NK-92 treated with Interleukin-12 subunit alpha and Interleukin-12 subunit beta, amount 100 ng/mL, for 24 hours (cell line): ENCODE results near the gene IRF8.
A peak's percentile ranks its signal among the peaks of the same experiment; 100 is the strongest.
"Not testable (repeated sequence)": the region's sequence is repeated elsewhere in the genome, so short reads cannot be mapped to it uniquely, and the experiment has no call there.

Source experiments
- DNase-seq: peaks from one replicate; lab custom pipeline; 2025; lab: John Stamatoyannopoulos, UW

The IRF8 gene

DNA sequence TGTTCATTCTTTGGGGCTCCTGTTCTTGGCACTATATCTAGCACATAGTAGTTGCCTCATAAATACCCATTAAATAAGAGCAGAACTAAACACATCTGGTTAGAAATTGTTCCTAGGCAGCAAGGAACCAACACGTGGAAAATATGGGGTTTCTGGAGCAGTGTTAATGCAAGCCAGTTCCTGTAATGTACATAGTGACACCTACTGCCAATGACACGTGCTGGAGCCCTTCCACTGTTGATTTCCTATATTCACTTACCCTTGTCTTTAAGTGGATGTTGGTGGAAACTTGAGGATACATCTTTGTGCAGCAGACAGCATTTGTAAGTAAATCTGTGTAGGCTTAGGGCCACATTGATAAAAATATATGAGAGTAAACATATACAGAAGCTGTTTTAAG is 1.6 kb upstream of the IRF8 start:
- no peak for DNase-seq

DNA sequence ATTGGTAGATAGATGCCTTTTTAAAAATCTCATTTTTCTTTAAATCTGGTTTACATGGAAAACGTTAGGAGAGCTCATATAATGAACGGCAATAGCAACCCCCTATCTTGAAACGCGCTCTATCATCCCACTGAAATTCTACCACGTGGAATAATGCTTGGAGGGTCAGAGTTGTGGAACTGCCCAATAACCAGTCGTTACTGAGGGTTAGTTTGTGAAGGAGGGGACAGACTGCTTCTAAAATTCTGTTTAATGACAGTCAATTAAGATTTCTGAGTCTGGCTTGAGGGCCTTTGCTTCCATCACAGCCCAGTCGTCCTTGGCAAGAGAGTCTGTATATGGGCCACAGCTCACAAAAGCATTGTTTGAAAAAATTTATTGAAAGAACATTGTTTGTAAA is 482 bp downstream of the IRF8 start:
- no peak for DNase-seq

DNA sequence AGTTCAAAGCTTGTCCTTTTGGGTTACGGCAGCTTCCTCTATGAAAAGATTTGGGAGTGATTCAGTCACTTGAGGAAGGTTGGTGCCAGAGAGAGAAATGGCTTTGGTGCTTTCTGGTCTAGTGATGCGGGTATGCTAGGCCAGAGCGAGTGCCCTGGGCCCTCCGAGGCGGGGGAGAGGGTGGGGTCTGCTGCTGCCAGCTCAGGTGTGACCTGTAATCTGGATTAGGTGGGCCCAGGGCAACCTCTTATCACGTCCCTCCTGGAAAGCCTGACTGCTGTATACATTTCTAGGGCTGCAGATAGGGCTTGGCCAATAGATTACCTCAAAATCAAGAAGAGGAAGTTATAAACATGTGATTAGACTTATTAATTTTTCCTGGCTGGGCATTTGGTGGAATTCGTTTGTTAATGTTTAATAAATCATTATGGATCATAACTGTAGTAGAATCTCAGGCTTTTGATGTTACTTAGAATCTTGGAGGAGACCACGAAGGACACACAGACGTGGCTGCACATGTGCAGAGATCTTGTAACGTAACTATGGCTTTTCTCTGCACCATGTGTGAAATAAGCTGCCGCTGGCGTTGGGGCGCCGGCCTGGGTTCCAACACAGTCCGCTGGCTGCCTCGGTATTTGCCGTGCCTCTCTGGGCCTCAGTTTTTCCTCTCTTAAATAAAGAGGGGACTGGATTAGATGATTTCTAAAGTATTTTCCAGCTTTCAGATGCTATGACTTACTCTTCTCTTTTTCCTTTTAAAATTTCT is 1.2 kb downstream of the IRF8 start:
- no peak for DNase-seq

DNA sequence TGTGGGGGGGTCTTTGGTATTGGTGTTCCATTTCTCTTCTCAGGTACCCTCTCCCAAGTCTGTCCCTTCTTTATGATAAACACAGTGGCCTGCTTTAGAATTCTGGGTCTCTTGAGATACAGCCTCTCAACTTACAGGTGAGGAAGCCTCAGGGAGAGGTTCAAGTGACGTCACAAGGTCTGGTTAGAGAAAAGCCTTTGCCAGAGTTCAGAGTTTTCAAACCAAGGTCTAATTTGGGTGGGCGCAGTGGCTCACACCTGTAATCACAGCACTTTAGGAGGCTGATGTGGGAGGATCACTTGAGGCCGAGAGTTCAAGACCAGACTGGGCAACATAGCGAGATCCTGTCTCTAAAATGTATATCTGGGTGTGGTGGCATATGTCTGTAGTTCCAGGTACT is 2.1 kb downstream of the IRF8 start:
- DNase-seq: no peak

DNA sequence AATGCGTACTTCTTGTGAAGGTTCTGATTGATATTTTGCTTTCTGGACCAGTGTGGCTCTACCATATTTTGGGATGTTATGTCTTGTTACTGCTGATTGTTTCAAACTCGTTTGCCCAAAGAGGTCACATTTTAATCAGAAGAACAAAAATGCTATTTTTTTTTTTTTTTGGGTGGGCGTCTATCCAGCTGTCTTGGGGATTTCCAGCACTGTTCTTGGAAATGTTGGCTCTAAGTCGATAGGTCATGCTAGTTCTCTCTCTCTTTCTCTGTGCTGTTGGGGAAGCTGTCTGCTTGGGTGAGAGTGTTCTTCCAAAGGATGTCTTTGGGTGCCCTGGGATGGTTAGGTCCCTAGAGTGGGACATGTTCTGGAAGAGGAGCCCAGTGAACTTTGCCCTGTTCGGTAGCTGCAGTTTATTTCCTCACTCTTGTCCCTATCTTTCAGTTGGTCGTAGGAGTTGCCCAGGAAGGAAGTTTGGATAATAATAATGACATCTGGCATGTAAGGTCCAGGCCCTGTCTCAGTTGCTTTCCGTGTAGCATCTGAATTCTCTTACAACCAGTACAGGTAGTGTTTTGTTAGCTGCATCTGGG is 2.9 kb downstream of the IRF8 start:
- DNase-seq: no peak

DNA sequence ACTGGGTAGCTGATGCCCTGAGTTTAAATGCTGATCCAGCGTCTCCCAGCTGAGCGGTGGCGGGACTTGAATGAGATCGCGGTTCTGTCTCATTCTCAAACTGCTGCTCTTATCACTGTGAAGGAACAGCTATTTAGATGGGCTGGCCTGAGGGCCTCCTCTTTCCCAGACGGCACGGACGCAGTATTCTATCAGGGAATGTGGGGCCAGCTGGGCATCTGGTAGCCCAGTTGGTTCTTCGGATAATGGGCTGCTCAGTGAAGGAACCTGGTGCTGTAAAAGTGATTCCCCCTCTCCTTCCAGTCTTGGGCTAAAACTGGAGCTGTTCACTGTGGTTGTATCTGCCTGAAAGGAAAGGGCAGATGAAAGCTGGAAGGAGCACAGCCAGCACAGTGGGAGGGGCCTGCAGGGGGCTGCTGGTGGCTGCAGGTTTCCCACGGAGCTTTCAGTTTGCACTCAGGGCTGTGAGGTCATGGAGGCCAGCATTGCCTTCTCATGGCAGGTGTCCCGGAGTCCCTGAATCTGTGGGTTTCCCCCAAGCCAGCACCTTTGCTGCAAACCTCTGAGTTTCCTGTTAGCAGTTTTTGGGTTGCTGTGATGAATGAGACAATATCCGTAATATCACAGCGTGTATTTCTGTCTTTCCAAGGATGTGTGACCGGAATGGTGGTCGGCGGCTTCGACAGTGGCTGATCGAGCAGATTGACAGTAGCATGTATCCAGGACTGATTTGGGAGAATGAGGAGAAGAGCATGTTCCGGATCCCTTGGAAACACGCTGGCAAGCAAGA is 3.6 kb downstream of the IRF8 start:
- peak; percentile 73 for DNase-seq

DNA sequence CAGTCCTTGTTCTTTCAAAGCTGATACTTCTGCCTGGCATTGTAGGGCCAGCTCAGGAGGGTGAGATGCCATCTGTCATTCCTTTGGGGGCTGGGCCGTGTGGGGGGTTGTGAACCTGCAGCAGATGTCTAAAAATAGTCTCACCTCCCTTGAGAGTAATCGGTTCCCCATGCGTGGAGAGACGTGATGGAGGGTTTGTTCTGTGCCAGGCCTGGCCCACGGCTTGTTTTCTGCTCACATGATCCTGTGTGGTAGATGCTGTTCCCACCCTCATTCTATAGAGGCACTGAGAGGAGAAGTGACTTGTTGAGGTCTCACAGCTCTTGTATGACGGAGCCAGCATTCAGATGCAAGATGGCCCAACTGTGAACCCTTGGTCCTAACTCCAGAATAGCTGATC is 4.6 kb downstream of the IRF8 start:
- peak; percentile 31 for DNase-seq

DNA sequence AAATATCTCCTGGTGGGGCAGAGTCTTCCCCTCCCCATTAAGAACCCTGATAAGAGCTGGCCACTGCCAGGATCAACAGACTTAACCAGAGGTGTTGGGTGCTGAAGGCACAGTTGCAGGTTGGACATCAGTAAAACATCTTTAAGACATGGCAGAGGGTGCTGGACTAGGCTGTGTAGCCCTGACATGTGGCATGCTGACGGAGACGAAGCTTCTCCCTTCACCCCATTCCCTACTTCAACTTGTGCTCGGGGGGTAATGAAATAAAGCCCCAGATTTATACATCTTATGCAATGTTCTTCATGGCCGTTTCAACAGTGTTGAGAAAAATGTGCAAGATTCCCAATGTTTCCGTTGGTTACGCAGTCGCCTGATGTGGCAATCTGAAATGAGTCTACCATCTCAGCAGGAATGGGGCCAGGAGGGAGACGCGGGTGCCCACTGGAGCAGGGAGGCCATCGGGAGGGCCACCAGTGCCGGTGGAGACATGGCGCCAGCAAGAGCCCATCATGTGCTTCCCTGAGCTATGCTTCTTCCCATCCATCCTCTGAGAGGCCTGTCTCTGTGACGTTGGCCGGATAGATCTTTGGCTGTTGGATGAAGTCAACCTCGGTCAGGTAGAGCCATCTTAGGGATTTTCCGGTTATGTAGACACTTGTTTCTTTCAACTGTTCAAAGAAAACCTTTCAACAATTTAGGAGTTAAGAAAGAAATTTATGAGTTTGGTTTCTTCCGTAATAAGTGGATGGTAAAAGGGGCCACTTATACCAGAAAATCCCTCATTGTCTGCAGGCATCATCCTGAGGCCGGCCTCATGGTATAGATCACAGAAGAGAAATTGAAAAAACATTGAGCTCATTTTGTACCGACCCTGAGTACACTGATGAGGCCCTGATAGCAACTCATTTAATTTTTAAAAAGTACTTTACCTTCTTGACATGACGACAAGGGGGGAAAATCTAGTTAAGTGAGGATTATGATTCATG is 6.4 kb downstream of the IRF8 start:
- DNase-seq: no peak

DNA sequence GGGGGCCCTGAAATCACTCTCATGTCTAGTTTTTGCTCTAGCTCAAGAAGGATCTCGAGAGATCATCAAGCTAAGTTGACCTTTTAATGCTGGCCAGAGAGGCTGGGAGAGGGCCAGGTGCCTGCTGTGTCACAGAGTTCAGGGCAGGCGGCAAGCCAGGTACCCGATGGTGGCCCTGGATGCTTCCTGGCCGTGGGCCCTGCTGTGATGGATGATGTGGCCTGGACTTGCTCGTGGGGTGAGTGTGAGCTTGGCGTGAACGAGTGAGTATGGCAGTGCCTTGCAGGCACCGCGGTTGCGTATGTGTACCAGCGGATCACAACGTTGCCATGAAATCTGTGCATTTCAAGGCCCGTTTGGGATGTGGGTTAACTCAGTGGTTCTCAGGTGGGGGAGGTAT is 7.4 kb downstream of the IRF8 start:
- DNase-seq: no peak

DNA sequence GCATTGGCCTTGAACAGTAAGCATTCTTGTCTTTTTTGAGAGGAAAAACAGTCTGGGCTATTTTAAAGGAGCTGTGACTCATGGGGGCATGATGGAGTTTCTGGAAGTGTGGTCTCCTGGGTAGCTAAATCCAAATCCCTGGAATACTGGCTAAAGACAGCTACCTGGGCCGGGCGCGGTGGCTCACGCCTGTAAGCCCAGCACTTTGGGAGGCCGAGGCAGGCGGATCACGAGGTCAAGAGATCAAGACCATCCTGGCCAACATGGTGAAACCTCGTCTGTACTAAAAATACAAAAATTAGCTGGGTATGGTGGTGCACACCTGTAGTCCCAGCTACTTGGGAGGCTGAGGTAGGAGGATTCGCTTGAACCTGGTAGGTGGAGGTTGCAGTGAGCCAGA is 8.3 kb downstream of the IRF8 start:
- DNase-seq: not testable (repeated sequence)

DNA sequence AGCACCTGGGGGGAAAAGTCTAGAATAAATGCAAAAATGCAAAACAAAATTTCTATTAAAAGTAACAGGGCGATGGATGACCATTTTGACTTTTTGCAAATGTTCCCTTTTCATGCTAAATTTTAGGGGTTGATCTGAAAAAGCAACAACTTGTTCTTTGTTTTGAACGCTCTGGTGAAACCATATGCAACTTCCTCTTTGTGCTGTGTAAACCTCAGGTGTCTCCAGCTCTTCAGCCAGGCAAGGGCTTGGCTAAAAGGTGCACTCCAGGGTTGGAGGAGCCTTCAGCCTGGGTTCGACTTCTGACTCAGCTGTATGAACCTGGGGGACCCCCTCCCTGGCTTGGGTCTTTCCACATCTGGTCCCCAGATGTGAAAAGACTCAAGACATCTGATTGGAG is 9.5 kb downstream of the IRF8 start:
- no peak for DNase-seq

DNA sequence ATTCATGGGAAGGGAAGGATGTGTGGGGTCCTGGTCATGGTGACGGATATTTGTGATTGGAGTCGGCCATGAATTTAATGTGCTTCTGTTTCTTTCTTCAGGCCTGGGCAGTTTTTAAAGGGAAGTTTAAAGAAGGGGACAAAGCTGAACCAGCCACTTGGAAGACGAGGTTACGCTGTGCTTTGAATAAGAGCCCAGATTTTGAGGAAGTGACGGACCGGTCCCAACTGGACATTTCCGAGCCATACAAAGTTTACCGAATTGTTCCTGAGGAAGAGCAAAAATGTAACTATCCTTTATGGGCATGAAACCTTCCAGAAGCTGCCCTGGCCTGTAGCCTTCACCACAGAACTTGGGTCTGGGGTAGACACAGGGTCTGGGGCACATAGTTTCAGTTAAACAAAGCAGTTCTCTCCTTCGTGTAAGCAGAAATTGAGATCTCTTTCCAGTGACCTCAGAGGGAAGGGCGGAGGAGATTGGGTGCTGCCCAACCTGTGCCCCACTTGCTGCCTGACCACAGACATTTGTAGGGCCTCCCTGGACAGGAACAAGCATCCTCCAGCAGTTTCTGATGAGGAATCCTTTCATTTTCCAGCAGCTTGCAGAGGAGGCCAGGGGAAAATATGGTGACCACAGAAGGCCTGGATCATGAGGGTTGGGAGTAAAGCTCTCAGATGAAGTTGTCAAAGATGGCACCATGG is 10.1 kb downstream of the IRF8 start:
- no peak for DNase-seq

DNA sequence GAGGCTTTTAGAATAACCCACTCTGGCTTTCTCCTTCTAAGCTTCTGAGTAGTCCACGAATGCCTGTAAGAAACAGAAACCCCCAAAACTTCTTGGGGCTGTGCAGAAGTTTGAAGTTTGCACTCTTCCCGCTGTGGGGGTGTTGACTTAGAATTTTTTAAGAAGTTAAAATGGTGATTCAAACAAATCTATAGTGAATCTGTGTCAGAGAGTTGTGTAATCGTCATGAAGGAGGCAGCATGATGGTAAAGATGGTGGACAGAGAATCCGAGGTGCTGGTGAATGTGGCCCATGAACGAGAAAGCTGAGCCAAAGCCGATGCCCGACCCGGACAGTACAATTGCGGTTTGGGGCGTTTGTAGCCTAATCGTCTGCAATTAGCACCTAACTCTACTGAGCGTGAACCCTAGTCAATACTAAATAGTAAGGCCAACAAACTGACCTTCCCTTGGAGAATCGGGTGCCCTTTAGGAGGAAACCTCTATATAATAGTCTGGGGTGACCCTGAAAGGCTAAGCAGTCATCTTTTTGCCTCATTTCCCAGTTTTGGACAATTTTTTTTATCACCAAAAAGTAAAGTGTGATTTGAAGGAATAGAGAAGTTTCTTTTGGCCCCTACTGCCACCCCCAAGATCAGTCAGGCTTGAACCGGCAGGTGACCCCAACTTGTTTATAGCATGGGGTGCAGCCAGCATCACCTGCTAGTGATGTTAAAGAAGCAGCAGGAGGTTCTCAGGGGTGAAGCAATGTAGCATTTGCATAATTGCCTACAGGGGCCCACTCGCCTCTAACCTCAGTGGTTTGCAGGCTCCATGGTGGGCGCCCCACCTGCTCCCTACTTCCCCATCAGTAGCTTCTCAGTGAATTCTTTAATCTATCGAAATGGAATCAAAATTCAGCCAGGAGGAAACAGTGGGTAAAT is 11.2 kb downstream of the IRF8 start:
- DNase-seq: no peak

DNA sequence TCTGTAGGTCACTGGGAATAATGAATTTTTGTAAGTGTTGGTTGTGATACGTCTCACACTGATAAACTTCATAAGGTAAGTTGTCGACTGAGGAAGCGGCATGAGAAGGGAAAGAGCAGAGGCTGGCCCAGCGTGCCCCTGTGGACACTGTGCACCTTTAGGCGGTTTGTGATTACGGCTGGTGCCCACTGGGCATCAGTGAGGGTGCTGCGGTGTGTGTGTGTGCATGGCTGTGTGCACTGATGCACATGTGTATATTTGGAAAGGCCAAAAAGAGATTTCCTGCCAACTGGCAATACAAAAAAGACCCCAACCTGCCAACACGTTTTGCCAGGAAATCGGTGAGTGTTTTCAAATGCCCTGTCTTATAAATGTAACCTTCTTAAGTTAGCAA is 11.9 kb downstream of the IRF8 start:
- DNase-seq: no peak

DNA sequence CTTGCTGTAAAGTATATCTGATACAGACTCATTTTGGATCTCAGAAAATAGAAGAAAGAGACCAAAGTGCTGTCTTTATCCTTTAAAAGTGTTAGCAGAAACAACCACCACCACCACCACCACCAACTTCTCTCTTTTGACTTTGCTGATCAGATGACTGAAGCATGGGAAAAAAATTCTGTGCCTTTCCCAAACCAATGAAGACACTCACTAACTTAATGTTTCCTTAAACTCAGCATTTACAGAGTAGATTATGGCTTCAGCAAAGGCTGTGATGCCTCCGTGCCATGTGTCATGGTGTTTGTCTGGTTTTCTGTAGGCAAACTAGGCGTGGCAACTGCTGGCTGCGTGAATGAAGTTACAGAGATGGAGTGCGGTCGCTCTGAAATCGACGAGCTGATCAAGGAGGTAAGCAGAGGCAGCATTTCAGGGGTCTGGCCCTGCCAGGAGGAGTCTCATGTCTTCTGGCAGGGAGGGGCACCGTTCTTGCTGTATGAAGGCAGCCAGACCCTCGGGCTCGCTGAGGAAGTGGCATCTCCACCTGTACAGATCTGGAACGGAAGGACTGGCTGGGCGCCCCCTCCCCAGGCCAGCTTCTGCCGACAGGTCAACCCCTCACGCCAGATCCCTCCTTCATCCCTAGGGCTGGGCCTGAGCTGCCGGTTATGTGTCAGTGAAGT is 12.4 kb downstream of the IRF8 start:
- no peak for DNase-seq

DNA sequence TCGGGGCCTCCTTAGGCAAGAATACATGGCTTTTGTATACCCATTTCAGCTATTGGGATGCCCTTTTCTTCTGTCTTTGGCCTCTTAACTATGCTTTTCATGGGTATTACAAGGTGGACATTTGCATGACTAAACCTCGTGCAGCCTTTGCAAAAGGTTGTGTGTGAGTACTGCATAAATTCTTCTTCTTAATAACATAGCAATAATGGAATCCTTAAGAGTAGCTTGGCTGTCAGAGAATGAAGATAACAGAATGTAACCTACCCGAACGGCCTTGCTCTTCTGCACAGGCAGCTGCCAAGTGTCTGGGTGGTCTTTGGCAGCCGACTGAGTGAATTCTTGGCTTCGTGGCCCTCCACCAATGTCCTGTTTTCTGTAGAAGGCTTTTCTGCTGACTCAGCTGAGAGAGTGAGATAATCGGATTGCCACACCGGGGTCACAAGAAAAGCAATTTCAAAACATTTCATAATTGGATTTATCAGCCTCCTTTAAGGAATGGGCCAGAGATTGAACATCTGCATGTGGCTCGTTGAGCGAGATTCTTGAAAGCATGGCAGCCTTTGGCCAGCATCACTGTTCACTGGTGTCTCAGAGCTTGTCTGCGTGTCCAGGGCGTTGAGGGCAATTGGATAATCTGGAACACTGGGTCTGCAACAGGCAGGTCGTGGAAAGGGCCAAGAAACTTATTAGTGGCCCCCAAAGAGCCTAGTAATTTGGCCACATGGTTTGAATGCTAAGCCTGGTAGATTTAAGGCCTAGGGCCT is 13.4 kb downstream of the IRF8 start:
- no peak for DNase-seq

DNA sequence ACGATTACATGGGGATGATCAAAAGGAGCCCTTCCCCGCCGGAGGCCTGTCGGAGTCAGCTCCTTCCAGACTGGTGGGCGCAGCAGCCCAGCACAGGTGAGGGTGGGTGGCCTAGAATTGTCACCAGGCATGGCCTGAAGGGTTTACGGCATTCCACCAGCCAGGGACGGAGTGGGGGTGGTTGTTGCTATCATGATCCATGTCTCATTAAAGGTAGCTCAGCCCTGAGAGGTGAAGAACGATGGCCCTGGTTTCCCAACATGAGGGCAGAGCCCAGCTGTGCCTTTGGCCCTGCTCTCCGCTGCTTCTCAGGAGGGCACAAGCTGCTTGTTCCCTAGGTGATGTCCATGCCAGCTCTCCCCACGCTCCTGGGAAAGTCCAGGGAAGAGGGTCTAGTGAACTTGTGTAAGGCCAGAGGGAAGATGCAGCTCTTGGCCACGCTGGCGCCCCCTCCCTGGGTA is 14.2 kb downstream of the IRF8 start:
- no peak for DNase-seq

DNA sequence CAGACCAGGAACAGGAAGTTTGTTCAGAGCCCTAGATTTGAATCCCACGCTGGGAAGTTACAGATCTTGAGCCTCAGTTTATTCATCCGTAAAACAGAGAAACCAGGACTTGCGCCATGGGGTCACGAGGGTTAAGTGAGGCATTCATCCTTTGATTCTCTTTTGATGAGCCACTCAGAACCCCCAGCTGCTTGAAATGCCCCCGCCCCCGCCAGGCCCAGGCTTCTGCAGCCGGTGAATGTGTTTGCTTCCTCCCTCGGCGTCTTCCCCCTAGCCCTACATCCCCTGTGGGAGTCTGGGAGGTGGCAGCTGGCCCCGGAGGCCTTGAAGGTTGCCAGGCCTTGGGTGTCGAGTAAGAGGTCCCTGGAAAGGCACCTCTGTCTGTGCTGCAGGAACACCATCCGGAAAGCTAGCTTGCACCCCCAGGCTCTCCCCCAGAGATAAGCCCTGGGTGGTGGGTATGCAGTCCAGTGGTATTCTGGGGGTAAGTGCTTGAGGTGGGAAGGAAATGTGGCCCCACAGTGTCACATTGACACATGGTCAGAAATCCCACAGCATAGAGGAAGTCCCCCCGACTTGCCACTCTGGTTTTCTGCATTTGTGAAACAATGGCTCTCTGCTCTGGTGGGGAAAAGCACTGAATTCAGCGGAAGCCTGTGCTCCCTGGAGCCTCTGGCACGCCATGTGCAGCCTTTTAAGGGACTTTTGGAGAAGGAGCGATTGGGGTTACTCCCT is 14.9 kb downstream of the IRF8 start:
- no peak for DNase-seq
